GM18526 (cell line): Measurements from ENCODE around the gene TMEM244.

Experiments
- POLR2A ChIP-seq: IDR thresholded peaks from 3 replicates; pipeline ENCODE4 v1.6.1; 2011; ENCODE audit not compliant: insufficient read length; ENCODE audit errors: extremely low read depth

TMEM244 gene

GRCh38 chr6:129844118-129844891 is 16.8 kb downstream of the TMEM244 start:
- TF ChIP-seq POLR2A: no peak

DNA sequence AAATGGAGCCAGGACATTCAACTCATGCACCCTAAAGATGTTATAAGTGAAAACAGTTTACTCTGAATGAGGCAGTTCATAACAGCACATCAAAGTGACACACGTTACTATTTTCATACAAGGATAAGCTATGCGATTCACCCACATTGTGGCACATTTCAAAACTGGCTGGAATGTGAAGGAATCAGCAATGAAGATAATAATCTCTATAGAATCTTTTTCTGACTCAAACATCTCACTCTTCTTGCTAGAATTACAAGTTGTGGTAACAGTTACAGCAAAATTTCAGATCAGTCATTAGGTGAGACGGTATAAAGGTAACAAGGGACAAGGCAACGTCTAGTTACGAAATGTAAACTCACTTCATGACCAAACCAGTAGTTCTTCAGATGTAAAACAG is 17.5 kb downstream of the TMEM244 start:
- TF ChIP-seq POLR2A: no peak

DNA sequence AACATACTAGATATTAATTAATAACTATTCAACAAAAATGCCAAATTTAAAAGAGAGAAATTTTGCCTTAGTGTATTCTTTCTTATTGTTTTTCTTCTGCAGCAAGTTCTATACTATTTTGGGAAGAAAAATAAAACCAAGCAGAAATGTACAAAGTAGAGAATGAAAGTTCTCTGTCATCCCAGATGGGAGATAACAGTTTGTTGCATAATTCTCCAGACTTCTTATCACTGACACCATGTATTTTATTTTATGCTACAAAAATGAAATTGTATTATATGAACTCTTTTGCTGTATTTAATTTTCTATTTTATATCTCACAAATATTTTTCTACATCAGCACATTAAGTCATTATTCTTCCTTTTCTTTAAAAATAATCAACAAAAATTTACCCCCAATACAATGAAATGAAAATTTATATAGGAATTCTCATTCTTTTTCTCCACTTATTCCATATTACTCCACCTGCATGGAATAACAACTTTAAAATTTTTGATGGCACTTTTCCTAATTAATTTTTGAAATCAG is 18.2 kb downstream of the TMEM244 start:
- no peak for TF ChIP-seq POLR2A

DNA sequence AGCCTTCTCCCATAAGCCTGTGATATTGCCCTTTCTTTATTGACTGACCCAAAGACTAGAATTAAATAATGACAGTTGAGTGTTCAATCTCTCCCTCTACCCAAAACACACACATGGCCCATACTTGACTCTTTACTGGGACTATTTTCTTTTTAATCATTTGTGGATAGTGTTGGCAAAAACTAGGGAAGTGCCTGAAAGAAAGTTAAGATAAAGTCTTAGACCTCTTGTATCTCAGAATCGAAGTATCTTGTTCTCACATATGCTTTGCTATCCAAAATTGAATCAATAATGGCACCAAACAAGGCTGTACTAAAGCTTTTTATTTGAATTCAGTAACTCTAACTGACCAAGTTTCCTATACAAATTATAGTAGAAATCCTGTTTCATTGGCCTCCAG is 19.0 kb downstream of the TMEM244 start:
- TF ChIP-seq POLR2A: no peak

DNA sequence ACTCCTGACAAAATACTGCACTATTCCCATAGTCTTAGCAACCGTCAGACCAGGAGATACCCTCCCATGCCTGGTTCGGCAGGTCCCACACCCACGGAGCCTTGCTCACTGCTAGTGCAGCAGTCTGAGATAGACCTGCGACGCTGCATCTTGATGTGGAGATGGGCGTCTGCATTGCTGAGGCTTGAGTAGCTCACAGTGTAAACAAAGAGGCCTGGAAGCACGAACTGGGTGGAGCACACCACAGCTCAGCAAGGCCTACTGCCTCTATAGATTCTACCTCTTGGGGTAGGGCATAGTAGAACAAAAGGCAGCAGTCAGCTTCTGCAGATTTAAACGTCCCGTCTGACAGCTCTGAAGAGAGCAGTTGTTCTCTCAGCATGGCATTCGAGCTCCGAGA is 25.4 kb downstream of the TMEM244 start:
- TF ChIP-seq POLR2A: no peak

DNA sequence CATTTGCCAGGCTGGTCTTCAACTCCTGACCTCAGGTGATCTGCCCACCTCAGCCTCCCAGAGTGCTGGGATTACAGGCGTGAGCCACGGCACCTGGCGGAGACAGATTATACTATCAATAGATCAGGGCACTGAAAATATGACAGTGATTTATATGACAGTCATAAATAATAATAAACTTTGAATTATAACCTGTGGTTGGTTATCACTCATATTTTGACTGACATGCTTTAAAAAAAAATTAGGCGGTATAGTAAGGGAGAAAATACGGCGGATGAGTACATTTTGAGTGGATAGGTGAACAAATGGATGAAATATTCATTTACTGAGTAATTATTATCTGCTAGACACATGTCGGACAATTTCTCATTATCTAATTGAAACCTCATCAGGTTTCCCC is 28.8 kb downstream of the TMEM244 start:
- no peak for TF ChIP-seq POLR2A

DNA sequence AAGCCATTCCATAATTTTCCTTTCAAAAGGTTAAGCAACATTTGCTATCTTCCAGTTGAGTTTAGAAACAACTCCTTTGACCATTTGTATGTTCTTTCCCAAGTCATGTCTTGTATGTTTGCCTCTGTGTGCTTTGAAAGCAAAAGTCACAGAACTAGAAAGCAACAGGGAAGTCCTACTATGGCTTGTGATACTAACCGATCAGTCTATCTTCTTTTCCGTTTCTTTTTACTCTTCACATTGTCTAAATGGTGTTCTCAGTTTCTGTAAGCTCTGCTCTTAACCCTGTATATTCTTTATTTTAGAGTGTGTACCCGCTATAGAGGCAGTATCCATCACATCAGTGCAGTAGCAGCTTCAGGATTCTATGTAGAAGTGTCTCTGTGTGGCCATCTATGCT is 32.9 kb downstream of the TMEM244 start:
- TF ChIP-seq POLR2A: no peak

- TF ChIP-seq POLR2A: no peak
These were observed 42.9 kb downstream of the TMEM244 start for GRCh38 chr6:129818251-129818650.

DNA sequence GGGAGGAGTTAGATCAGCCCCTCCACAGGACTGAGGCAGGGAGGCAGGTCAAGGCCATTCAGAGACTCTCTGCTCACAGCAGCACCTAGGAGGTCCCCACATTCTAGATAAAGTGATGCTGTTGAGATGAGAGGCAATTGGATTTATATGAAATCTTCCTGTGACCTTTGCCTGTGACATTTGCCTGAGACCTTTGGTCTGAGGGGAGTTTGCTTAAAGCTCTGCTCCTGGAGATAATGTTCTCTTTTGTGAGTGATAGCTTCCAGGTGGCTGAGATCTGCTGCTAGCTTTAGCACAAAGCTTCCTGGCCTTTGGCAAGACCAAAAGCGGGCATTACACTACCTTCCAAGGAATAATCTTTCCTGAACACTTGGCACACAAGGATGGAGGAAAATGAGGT is 43.3 kb downstream of the TMEM244 start:
- no peak for TF ChIP-seq POLR2A

DNA sequence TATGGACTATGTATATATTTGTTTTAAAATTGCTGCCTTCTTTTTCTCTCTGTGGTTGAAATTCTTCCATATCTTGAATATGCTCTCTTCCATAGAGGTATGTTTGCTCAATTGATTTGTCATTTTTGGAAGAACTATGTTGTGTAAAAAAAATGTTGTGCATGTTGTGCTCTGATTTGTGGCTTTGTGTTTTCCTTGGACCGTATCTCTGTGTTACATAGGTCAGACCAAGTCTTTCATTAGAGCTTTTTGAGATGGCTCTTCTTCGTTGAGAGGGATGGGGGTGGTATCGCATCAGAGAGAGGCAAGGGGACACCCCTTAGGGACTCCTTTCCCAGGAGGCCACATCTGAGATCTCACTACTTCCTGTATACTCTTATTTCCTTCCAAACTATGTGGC is 43.8 kb downstream of the TMEM244 start:
- no peak for TF ChIP-seq POLR2A

DNA sequence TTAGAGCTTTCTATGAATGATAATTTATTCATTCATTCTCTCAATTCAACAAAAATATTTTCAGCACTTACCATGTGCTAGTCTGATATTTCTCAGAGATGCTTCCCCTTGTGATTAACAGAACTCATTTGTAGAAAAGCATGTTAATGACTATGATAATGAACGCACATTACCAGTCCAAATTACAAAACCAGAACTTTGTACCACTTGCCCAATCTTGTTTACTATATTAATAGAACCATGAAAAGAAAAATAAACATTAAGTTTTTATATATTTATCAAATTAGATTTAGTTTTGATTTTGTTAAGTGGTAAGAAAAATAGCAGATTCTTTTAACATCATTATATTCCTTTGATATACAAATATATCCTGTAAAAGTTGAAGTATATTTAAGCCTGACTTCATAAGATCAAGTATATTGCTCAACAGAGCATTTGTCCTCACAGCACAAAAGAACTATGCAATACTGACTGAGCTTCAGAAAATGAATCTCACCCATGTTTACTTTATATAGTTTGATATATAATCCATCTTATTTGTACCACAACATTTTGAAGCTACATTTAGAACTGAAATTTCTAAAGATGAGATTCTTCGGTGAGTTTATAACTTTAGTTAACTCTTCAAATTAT is 48.9 kb downstream of the TMEM244 start:
- TF ChIP-seq POLR2A: no peak

- TF ChIP-seq POLR2A: no peak
These were observed 59.2 kb downstream of the TMEM244 start for GRCh38 chr6:129801909-129802308.

- TF ChIP-seq POLR2A: no peak
These were observed 65.9 kb downstream of the TMEM244 start for GRCh38 chr6:129795261-129795660.

DNA sequence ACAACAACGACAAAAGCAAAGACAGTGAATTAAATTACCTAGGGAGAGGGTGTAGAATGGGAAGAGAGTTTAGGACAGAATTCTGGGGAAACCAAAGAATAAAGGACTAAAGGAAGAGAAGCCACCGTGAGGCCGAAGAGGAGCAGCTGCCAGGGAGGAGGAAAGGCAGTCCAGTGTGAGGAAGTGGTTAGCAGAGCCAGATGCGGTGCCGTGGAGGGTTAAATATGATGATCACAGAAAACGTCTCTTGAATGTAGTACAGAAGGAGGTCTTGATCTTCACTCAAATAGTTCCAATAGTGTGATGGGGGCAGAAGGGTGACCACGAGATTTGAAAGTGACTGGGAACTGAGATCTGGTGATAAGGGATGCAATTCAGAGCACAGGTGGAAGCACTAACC is 67.7 kb downstream of the TMEM244 start:
- TF ChIP-seq POLR2A: no peak

DNA sequence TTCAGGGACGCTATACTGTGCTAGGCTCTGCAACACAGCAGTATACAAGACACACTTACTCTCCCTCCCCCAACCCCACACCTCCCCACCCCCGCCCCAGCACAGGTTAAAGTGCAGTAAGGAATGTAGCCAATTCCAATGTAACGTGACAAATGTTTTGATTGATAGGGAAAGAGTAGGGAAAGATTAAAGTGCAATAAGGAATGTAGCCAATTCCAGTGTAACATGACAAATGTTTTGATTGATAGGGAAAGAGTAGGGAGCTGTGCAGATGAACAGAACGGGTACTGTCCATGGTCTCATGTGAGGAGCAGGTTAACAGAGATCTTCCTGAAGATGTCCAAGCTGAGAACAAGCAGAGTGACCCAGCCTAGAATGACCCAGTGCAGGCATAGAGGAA is 69.1 kb downstream of the TMEM244 start:
- TF ChIP-seq POLR2A: no peak

DNA sequence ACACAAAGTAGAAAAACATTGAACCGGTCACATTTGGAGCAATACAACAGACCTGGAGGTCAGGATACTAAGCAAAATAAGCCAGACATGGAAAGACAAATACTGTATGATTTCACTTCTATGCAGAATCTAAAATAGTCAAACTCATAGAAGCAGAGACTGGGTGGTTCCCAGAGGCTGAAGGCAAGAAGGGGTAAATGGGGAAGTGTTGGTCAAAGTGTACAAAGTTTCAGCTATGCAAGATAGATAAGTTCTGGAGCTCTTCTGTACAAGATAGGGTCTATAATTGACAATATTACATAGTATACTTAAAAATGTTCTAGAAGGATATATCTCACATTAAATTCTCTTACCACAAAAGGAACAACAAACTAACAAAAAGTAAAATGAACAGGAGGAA is 70.3 kb downstream of the TMEM244 start:
- no peak for TF ChIP-seq POLR2A

GRCh38 chr6:129789974-129790373 is 71.1 kb downstream of the TMEM244 start:
- no peak for TF ChIP-seq POLR2A
